Measurements from ENCODE around the gene ZNF407.

The ZNF407 gene

GRCh38 chr18:74679006-74679678 lies 81.5 kb downstream of the ZNF407 start:
- DNase-seq (ENCODE audit: low spot score): no peak

- no peak for DNase-seq (ENCODE audit: low spot score)
Measured at GRCh38 chr18:74679679-74680076, 82.0 kb downstream of the ZNF407 start.

GRCh38 chr18:74682141-74682990 lies 84.7 kb downstream of the ZNF407 start:
- no peak for DNase-seq (ENCODE audit: low spot score)

GRCh38 chr18:74682991-74683297 lies 85.3 kb downstream of the ZNF407 start:
- no peak for DNase-seq (ENCODE audit: low spot score)

DNA sequence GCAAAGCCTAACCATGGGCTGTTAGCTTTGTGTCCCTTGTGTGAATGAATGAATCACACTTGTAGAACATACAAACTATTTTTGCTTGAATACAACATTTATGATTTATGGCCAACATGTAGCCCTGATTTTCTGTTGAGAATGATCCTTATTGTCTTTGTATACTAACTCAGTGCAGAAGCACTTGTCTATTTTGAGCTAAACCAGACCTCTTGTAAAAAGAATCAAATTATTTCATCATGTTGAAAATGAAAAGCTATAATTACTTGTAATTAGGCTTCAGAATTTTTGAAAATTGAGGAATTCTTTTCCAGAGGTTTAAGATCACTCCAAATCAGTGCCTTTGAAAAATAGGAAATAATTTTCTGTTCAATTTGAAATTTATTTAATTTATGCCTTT lies 85.9 kb downstream of the ZNF407 start:
- DNase-seq (ENCODE audit: low spot score): no peak

DNA sequence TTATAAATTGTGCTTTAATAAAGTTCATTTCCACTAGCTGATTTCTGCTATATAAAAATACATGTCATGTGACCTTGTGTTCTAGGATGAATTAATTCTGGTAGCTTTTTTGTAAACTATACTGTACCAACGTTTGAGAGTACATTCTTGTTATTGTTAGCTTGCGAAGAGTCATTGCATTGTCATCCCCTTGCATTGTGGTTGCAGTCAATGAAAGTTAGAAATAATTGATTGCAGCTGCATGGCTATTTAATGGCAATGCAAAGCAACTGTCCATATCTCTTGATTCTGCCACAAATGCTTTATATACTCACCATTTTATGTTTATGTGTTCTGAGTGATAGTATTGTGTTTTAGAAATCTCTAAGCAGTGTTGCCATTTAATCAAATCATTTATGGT lies 91.6 kb downstream of the ZNF407 start:
- DNase-seq (ENCODE audit: low spot score): no peak

GRCh38 chr18:74692367-74693013 lies 94.8 kb downstream of the ZNF407 start:
- DNase-seq (ENCODE audit: low spot score): no peak

- DNase-seq (ENCODE audit: low spot score): no peak
Measured at GRCh38 chr18:74694436-74694835, 96.8 kb downstream of the ZNF407 start.

GRCh38 chr18:74695170-74695569 lies 97.5 kb downstream of the ZNF407 start:
- no peak for DNase-seq (ENCODE audit: low spot score)

GRCh38 chr18:74698881-74699280 lies 101.2 kb downstream of the ZNF407 start:
- DNase-seq (ENCODE audit: low spot score): no peak

GRCh38 chr18:74699455-74699854 lies 101.8 kb downstream of the ZNF407 start:
- no peak for DNase-seq (ENCODE audit: low spot score)

GRCh38 chr18:74702950-74703349 lies 105.3 kb downstream of the ZNF407 start:
- DNase-seq (ENCODE audit: low spot score): no peak

GRCh38 chr18:74708169-74708568 lies 110.5 kb downstream of the ZNF407 start:
- no peak for DNase-seq (ENCODE audit: low spot score)

DNA sequence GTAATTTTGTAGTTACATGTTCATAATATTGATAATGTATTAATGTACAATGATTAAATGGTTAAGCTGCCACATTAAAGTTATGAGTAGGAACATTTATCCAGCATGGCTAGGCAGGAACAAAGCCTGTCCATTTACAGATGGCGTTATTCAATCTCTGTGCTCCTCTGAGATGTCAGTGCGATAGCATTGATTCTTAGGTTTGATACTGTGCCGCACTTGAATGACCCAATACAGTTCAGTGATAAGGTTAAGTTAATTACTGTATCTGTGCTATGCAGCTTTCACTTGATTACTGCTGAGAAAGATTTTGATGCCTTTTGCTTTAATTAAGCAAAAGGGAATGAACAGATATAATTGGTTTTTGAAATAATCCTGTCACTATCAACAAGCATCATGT lies 111.8 kb downstream of the ZNF407 start:
- DNase-seq (ENCODE audit: low spot score): no peak

GRCh38 chr18:74714120-74714519 lies 116.5 kb downstream of the ZNF407 start:
- no peak for DNase-seq (ENCODE audit: low spot score)

DNA sequence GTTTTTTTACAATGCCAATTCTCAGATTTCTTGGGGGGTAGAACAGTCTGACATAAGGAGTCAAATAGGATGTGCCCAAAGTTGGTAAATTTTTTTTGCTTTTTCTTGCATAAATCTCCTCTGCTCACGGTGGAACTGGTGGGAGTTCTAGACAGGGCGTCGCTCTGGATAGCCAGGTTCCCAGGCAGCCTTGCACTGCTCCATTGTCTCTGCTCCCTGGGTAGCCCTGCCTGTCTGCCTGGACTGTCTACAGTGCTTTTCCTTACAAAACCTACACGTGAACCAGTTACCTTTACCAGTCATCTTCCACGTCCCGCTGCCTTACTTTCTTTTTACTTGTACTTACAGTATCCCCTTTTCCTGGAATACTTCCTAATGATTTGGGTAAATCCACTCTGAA lies 117.1 kb downstream of the ZNF407 start:
- DNase-seq (ENCODE audit: low spot score): no peak

DNA sequence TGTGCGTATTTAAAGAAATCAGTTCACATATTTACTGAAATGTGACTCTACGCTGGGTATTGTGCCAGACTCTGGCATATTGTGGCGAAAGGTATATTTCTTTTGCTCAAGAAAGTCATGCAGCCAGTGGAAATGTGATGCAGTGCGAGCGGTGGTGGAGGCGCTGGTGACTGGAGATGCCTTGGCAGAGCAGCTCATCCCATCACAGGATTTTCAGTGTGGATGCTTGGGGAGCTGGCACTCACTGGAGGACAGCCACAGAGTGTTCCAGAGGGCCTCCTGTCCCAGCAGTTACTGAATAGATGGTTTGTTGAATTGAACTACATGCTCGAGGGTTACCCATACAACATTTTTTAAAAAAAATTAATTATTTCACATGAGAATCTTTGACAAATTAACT lies 117.6 kb downstream of the ZNF407 start:
- DNase-seq (ENCODE audit: low spot score): no peak

DNA sequence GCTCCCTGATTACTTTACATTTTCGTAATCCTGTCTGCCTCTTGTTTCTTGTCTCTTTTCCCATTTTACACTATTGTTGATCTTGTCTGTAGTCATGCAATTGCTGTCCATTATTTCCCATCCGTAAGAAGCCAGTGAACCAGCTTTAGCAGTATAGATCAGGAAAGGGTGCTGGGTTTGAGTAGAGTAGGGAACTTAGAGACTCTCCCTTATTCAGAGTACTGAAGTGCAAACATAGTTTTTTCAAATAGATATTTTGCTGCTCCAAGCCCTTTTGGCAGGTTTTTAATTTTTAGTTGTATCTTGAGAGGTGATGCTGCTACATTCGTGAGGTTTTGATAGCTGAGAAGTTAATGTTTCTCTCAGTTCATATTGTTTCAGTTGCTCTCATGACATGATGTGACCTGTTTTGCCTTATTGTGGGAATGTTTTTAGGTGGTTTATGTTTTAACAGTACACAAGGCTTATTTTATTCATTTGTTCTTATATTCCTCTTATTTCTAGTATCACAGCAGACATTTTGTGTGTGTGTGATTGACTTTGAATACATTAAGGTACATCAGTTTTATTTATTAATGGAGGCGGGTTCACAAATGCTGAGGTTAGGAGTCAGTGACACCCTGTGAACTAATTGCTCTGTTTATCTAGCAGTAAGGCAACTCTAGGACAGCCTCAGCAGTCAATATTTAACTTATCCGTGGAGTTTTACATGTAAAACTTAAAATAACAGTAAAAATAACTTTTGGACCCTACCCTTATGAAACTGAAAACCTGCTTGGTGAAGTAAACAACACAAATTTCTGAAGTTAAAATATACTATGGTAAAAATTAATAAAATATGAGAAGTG lies 118.4 kb downstream of the ZNF407 start:
- no peak for DNase-seq (ENCODE audit: low spot score)

DNA sequence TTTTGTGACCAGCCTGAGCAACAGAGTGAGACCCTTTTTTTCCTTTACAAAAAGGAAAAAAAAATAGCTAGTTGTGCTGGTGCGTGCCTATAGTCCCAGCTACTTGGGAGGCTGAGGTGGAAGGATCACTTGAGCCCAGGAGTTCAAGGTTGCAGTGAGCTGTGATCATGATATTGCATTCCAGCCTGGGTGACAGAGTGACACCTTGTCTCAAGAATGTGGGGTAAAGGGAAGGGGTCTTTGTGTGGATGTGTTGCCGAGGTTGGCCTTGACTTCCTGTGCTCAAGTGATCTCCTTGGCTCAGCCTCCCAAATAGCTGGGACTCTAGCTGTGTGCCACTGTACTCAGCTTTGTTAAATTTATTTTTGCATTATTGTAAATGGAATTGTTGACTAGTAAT lies 120.6 kb downstream of the ZNF407 start:
- no peak for DNase-seq (ENCODE audit: low spot score)

GRCh38 chr18:74722237-74722636 lies 124.6 kb downstream of the ZNF407 start:
- DNase-seq (ENCODE audit: low spot score): no peak

GRCh38 chr18:74724186-74724585 lies 126.5 kb downstream of the ZNF407 start:
- DNase-seq (ENCODE audit: low spot score): no peak

GRCh38 chr18:74725690-74726089 lies 128.0 kb downstream of the ZNF407 start:
- no peak for DNase-seq (ENCODE audit: low spot score)

Measured in cerebellar cortex (tissue), 1 donor.